GM19467 (cell line): ENCODE results near the gene TAF5.
"Not testable (repeated sequence)": the region's sequence is repeated elsewhere in the genome, so short reads cannot be mapped to it uniquely, and the experiment has no call there.

Experiments used
- ATAC-seq: cut with Tn5 transposase; IDR thresholded peaks from one replicate; pipeline ENCODE4 v1.9.1; 2021; ENCODE audit warnings: mild to moderate bottlenecking, moderate library complexity; ENCODE audit not compliant: unreplicated experiment

The TAF5 gene

GRCh38 chr10:103397191-103397825, 29.5 kb downstream of the TAF5 start:
- no peak for ATAC-seq

GRCh38 chr10:103413564-103413963, 45.8 kb downstream of the TAF5 start:
- no peak for ATAC-seq

GRCh38 chr10:103415581-103415980, 47.8 kb downstream of the TAF5 start:
- ATAC-seq, result no peak

GRCh38 chr10:103416436-103417147, 48.8 kb downstream of the TAF5 start:
- no peak for ATAC-seq

- not testable (repeated sequence) for ATAC-seq
Observed at GRCh38 chr10:103417148-103417469, 49.3 kb downstream of the TAF5 start.

- ATAC-seq, result no peak
Observed at GRCh38 chr10:103417601-103418000, 49.8 kb downstream of the TAF5 start.

- ATAC-seq, result no peak
Observed at GRCh38 chr10:103419101-103419500, 51.3 kb downstream of the TAF5 start.

- ATAC-seq, result no peak
Observed at GRCh38 chr10:103423748-103424147, 56.0 kb downstream of the TAF5 start.

- ATAC-seq, result no peak
Observed at GRCh38 chr10:103427866-103428265, 60.1 kb downstream of the TAF5 start.

- ATAC-seq, result no peak
Observed at GRCh38 chr10:103428989-103429643, 61.3 kb downstream of the TAF5 start.

GRCh38 chr10:103429647-103430046, 61.9 kb downstream of the TAF5 start:
- no peak for ATAC-seq

- no peak for ATAC-seq
Observed at GRCh38 chr10:103431902-103432301, 64.1 kb downstream of the TAF5 start.

GRCh38 chr10:103433858-103434257, 66.1 kb downstream of the TAF5 start:
- no peak for ATAC-seq
